RPMI8226 (cell line): Measurements from ENCODE around the gene GNAI3.

Experiments
- DNase-seq: peaks from one replicate; pipeline ENCODE4 v3.0.0-alpha.2; 2015

Gene GNAI3

DNA sequence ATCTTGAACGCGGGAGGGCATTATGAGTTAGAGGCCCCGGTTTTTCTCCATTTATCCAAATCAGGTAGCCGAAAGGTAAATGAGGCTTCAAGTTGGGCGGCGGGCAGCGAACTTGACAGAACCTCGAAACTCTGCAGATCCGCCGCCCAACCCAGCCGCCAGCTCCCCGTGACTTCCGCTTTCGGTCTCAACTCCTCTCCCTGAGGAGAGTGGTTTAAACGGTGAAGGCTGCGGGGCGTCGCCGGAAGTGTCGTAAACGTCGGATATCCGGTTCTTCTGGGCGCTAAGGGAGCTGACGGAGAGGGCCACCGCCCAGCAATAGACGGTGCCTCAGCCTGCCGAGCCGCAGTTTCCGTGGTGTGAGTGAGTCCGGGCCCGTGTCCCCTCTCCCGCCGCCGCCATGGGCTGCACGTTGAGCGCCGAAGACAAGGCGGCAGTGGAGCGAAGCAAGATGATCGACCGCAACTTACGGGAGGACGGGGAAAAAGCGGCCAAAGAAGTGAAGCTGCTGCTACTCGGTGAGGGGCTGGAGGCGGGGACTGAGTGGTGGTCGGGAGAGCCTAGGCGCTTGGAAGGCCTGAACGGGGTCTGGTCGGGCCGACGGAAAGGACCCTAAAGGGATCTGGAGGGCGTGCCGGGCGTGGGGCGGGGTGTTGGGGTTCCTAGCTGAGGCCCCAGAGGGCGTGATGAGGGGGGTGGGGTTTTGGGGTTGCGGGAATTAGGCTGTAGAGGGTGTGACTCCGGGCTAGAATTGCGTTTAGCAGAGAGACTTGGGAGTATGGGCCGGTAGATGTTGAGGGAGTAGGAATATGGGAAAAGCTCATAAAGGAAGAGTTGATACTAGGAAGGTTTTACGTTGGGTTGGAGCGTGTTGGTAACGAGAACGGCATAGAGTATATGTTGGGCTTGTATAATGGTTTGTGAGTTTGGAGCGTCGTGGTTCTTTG lies at the start of gene GNAI3:
TSS of gene GNAI3 (plus strand) at position 295 of the 947 bp plus-strand sequence. CDS start at position 401, 106 bp downstream.
- DNase-seq = peak; percentile 93

DNA sequence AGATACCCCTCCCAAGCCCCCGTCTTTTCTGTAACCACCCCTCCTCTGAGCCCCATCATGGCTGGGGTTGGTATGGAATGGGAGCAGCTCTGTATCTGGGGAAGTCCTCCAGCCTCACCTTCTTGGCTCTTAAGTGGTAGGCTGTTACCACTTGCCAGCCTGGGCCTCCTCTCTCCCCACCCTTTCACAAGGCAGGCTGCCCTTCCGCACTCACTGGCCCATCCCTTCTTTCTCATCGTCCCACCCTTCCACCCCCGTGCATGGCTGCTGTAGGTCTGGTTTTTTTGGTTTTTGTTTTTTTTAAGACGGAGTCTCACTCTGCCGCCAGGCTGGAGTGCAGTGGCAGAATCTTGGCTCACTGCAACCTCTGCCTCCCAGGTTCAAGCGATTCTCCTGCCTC lies 49.3 kb upstream of the GNAI3 start:
- no peak for DNase-seq

DNA sequence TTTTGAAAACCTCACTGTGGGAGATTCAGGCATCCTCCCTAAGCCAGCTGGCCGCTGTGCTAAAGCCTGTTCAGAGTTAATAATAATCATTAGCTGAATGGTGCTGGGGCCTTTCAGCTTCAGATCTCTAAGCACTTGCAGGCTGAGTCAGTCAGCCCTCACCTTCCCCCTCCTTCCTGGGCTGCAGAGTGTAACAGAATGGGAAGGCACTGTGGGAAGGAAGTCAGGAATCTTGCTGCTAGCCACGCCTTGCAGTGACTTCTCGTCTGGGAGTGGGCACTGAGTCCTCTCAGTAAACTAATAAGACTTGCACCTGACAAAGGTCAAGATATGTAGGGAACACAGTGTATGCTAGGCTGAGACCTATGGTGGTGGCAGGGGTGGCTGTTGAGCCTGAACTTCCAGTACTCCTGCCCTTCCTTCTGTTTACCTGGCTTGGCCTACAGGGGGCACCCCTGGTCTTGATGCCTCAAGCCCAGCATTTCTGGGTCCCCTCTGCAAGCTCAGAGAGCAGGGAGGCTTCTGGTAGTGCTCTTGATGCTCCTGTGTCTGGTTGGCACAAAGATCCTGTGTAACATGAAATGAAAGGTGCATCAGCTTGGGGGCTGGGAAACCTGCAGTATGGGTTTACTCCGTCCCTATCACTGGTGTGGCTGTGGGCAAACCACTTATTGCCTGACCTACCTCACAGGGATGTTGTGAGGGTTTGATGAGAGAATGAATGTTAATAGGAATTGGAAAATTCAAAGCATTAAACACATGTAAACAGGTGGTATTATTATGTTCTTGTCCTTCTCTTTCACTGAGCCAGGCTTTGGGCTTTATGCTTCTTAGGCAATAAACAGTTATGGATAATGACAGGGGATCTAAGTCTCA lies 48.5 kb upstream of the GNAI3 start:
- DNase-seq = peak; percentile 46

DNA sequence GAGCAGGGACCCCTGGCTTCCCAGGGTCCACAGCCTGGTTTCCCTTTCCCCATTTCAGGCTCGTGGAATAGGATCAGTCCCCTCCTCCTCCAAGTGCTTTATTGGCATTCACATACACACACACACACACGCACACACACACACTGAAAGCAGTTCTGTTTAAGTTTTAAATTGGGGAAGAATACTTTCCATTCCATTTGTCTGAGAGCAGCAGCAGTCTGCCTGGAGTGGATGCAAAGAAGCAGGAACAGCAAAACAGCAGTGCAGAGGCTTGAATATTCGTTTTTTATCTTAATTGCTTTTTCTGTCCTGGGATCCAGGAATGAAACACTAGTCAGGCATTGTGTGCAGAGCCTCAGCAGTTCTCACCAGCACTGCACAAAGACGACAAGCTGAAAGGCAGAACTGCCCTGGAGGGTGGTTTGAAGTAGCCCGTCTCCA lies 47.5 kb upstream of the GNAI3 start:
- DNase-seq = no peak

- DNase-seq = no peak
These were observed 46.6 kb upstream of the GNAI3 start for GRCh38 chr1:109501644-109502363.

- no peak for DNase-seq
These were observed 46.0 kb upstream of the GNAI3 start for GRCh38 chr1:109502364-109502851.

- DNase-seq = no peak
These were observed 44.5 kb upstream of the GNAI3 start for GRCh38 chr1:109503935-109504334.

DNA sequence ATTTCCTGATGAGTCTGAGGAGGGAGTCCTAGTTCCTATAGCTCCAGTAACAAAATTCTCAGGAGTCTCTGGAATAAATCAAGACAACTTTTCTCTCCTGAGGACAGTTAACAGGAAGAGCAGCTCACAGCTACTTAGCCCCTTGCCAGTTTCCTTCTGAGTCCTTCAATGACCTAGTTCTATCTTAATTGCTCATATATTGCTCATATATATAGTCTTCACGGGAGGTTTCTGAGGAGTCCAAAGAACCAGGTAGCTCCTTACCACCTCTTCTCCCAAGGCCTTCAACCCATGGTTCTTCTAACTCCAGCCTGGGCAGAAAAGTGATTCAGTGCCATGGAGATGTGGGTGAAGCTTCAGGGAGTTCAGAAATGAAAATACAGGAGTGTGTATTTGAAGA lies 43.4 kb upstream of the GNAI3 start:
- no peak for DNase-seq

DNA sequence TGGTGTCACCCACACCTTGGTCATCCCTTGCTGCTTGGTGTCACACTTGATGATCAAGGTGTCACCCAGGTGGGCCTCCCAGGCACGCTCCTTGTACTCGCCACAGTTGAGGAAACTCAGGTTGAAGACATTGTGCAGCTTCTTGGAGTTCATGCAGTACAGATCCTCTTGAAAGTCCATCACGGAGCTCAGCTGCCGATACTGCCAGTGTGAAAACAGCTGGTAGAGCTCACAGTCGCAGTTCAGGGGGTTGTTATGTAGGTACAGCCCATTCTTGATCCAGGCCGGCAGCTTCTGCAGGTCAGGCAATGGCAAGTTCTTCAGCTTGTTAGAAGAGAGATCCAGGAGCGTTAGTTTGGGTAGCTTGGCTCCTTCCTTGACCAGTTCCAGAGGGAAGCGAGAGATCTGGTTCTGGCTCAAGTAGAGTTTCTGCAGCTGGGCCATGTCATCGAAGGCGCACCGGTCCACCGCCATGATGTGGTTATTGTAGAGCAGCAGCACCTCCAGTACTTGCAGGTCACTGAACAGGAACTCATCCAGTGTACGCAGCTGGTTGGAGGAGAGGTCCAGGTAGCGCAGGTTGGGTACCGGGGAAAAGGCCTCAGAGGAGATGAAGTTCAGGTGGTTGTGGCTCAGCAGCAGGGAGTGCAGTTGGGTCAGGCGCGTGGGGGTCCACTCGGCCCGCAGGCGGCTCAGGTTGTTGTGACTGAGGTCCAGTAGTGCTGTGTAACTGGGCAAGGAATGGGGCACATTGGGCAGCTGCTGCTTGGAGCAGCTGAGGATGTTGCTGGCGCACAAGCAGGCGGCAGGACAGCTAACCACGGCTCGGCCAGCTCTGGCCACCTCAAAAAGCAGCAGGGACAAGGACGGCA lies 40.2 kb upstream of the GNAI3 start:
- DNase-seq = no peak

DNA sequence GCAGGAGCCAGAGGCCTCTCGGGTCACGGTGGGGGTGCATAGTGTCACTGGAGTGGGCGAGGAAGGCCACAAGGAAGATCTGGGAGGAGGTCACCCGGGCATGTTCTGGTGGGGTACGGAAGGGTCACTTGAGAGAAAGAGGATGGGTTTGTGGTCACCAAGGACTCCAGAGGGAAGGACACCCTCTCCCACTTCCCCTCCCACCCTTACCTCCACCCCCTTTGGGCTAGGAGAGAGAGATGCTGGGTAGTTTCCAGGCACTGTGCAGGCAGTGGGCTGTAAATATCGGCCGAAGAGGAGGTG lies 39.6 kb upstream of the GNAI3 start:
- DNase-seq = no peak

DNA sequence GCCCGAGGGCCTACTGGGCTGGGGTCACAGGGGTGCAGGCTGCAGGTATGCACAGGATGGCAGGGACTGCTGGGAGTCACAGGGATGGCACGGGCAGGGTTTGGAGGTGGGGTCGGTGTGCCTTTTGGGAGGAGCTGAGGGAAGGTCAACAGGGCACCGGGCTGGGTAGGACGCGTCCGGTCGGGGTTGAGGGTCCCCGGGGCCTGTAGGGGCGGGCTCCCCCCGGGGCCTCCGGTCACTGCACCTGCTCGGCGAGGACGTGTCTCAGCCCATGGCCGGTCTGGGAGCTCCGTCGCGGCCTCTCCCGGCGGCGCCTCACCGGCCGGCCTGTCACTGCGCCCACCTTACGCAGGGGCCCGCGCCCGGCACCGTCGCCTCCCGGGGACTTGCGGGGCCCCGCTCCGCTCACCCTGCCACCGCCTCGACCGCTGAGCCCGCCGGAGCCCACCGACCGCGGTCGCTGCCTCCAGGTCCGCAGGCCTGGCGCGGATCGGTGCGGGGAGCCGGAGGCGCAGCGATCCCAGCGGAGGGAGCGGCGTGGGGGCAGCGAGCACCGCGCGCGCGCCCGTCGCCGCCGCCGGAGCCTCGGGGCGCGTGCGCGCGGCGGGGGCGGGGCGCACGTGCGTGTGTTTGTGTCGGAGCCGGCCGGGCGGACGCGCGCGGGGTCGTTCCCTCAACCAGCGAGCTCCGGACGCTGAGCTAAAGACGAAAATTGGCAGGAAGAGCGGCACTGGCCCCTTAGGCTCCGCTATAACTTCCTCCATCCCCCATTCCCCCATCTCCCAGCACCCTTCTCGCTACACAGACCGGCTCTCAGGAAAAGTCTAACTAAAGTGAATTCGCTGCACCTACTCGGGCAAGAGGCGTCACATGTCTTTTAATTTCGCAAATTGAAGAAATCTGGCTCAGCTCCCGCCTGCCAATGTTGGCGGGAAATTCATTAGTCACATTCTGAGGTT lies 39.0 kb upstream of the GNAI3 start, which contains the start of gene AMIGO1:
TSS of gene AMIGO1 (minus strand) at position 552 of the 959 bp plus-strand sequence. CDS start 815 bp downstream, outside the sequence.
- peak; percentile 58 for DNase-seq

DNA sequence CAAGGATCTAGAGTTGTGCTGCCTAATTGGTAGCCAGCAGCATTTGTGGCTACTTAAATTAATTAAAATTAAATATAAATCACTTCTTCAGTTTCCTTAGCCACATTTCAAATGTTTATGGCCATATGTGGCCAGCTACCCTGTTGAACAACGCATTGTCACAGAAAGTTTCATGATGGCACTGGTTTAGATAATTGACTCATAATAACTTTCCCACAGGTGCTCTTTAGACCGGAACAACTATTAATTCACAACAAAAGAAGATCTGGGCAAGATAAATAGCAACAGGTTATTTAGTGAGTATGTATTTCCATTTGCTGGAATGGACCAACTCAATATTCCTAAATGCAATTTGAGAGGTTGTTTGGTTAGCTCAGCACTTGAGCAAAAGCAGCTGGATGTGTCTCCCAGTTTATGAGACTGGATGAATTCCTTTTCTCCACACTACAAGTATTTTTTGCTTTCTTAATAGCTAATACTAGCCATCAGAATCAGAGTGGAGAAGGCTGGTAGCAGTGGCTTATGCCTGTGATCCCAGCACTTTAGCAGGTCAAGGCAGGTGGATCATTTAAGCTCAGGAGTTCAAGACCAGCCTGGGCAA lies 35.2 kb upstream of the GNAI3 start:
- no peak for DNase-seq

DNA sequence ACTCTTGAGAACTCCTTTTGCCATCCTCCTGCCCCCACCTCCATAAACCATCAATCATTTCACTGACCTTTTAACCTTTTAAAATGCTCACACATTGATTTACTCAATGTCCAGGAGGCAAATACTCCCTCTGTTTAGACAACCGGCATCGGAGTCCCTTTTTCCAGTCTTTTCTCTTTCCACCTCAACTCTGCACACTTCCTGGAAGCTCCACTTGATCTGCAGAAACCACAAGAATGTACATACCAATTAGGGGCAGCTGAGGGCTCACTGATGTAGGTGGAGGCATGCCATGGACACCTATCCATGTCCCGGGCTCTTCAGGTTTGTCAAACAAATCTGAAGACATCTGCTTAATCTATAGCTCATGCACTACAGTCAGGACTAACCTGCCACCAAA lies 33.6 kb upstream of the GNAI3 start:
- no peak for DNase-seq

GRCh38 chr1:109516872-109517271 lies 31.5 kb upstream of the GNAI3 start:
- no peak for DNase-seq

- no peak for DNase-seq
These were observed 31.1 kb upstream of the GNAI3 start for GRCh38 chr1:109517337-109517736.

- no peak for DNase-seq
These were observed 27.1 kb upstream of the GNAI3 start for GRCh38 chr1:109521002-109521951.

DNA sequence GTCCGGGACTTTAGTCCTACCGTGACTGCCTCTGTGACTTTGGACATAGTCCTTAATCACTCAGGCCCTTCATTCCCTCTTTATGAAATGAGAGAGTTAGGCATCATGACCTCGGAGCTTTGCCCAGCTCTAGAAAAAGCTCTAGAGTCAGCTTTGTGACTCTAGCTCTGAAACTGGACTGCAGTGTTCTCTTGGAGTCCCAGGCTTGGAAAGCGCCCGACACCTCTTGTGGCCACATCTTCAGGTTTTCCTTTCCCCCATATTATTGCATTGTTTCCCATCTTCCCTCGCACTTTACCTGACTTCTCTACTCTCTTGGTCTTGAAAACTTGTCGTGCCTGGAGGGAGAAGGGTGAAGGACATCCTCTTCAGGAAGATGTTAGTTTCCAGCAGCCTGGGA lies 26.4 kb upstream of the GNAI3 start:
- no peak for DNase-seq

DNA sequence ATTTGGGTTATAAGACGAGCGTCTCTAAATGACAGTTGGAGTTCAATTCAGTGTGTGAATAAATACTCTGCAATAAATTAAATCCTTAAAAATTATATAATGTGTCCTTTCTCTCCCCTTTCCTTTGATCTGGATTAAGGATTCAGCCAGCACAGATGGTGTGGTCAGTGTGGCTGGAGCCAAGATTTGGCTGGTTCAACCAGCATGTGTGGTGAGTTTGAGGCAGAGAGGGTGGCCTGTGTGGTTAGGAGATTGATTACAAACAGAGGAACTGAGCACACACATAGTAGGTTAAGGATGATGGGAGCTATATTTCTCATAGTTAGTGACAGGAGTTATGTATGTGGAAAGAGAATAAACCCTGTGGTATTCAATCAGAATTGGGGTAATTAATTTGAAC lies 24.7 kb upstream of the GNAI3 start:
- DNase-seq = no peak
